ENCODE measurements around the gene CHRNA9.

GRCh38 chr4:40294339-40294738, 40.8 kb upstream of the CHRNA9 start:
- no peak for TF ChIP-seq CTCF (IDR thresholded peaks at IDR 0.05)
- no peak for TF ChIP-seq POLR2A (IDR thresholded peaks at IDR 0.05)

Data from heart left ventricle (tissue), 13 donors.